Measurements from ENCODE around the gene RNF157.
A peak's percentile ranks its signal among the peaks of the same experiment; 100 is the strongest.

GRCh38 chr17:76182016-76182764, 58.1 kb downstream of the RNF157 start:
- peak; percentile 78 to 92 (median 88) for TF ChIP-seq CTCF (IDR thresholded peaks at IDR 0.05)
- no peak for TF ChIP-seq EP300 (IDR thresholded peaks at IDR 0.05; ENCODE audit: low read depth)
- TF ChIP-seq POLR2AphosphoS5 (IDR thresholded peaks at IDR 0.05): peak in 1 of 3 donors; percentile 9

All from transverse colon (tissue), 4 donors.